KMS-11 (cell line): ENCODE results near the gene DGCR2.
"Not testable (repeated sequence)": the region's sequence is repeated elsewhere in the genome, so short reads cannot be mapped to it uniquely, and the experiment has no call there.

Experiments used
- H2AFZ ChIP-seq: fragments of 200-600 bp; sonication (generic); 2 replicates; pipeline ENCODE4 v1.6.1; 2016; ENCODE audit warnings: antibody characterized with exemption, mixed run types, low read depth
- H3K27ac ChIP-seq: fragments of 200-600 bp; sonication (generic); 2 replicates; pipeline ENCODE4 v1.6.1; 2016; ENCODE audit warnings: mild to moderate bottlenecking, mixed run types
- H3K27me3 ChIP-seq: fragments of 200-600 bp; sonication (generic); 2 replicates; pipeline ENCODE4 v1.6.1; 2017; ENCODE audit warnings: mild to moderate bottlenecking, low read depth, mixed run types, moderate library complexity; ENCODE audit not compliant: insufficient read depth
- H3K36me3 ChIP-seq: fragments of 200-600 bp; sonication (generic); 2 replicates; pipeline ENCODE4 v1.6.1; 2017; ENCODE audit warnings: mild to moderate bottlenecking, mixed run types; ENCODE audit not compliant: insufficient read depth
- H3K4me1 ChIP-seq: fragments of 200-600 bp; sonication (generic); 2 replicates; pipeline ENCODE4 v1.6.1; 2016; ENCODE audit warnings: mild to moderate bottlenecking, low read depth, mixed run types; ENCODE audit not compliant: poor library complexity, severe bottlenecking
- H3K4me2 ChIP-seq: fragments of 200-600 bp; sonication (generic); 2 replicates; pipeline ENCODE4 v1.7.0; 2016; ENCODE audit warnings: mild to moderate bottlenecking, mixed run types
- H3K4me3 ChIP-seq: fragments of 200-600 bp; sonication (generic); IDR thresholded peaks from 2 replicates; pipeline ENCODE4 v1.6.1; 2017; ENCODE audit warnings: low read depth, low read length, mixed read lengths; ENCODE audit not compliant: insufficient read depth
- H3K79me2 ChIP-seq: fragments of 200-600 bp; sonication (generic); 2 replicates; pipeline ENCODE4 v1.6.1; 2016; ENCODE audit warnings: low read depth, mixed run types; ENCODE audit not compliant: insufficient read depth
- H3K9ac ChIP-seq: fragments of 200-600 bp; sonication (generic); 2 replicates; pipeline ENCODE4 v1.6.1; 2016; ENCODE audit warnings: mild to moderate bottlenecking, mixed run types
- H4K20me1 ChIP-seq: fragments of 200-600 bp; sonication (generic); 2 replicates; pipeline ENCODE4 v1.6.1; 2016; ENCODE audit warnings: mild to moderate bottlenecking, mixed run types; ENCODE audit not compliant: insufficient read depth
- CTCF ChIP-seq: fragments of 200-600 bp; sonication (generic); conservative IDR thresholded peaks from 2 replicates; pipeline ENCODE4 v1.6.1; 2017; ENCODE audit warnings: low read depth, mild to moderate bottlenecking, antibody characterized with exemption, low read length, moderate library complexity, mixed read lengths

The DGCR2 gene

DNA sequence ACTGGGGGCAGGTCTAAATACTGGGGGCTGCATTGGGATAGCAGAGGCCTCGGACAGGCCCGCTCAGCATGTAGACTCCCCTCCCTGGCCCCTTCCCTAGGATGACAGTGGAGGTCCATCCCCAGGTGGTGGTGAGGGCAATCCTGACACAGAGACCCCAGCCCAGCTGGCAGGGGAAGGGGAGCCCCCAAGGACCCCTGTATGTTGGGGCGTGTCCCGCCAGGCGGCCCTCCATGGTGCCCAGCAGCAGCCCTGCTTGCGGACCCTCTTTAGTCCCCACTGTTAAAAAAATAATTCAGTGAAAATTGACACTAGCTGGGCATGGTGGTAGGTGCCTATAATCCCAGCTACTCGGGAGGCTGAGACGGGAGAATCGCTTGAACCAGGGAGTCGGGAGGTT is 98.3 kb downstream of the DGCR2 start:
- H3K4me2 ChIP-seq, H2AFZ ChIP-seq, H3K79me2 ChIP-seq, H3K27ac ChIP-seq, H4K20me1 ChIP-seq, H3K4me3 ChIP-seq, H3K9ac ChIP-seq, H3K4me1 ChIP-seq, H3K36me3 ChIP-seq: not testable (repeated sequence)
- H3K27me3 ChIP-seq, result peaks cover 14% of the 10 kb centered on the region; the same call in 1 of the 2 replicates

DNA sequence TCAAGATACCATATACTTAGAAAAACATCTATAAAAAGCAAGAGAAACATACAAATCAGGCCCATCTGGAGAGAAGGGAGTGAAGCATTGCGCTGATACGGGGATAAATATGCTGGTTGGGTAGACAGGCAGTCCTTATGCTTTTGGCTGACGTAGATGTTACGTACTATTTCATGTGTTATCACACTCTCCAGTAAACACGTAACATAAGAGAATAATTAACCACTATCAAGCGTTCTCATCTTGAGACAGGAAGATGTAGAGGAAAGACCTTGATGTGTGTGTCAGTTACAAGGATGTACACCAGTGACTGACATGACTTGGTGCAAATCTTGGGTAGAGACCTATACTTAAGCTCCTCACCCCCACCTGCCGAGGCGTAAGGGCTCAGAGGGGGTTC is 99.5 kb downstream of the DGCR2 start:
- H2AFZ ChIP-seq, result no peak overlapping the region
- H3K27me3 ChIP-seq, result peaks cover 14% of the 10 kb centered on the region; the same call in 1 of the 2 replicates
- no peak overlapping the region for H3K9ac ChIP-seq
- H3K79me2 ChIP-seq, result no peaks in the 10 kb centered on the region
- no peaks in the 10 kb centered on the region for H3K4me1 ChIP-seq
- H3K36me3 ChIP-seq, result no peaks in the 10 kb centered on the region
- no peak overlapping the region for H3K4me2 ChIP-seq
- H3K27ac ChIP-seq, result no peak overlapping the region
- no peak overlapping the region for H3K4me3 ChIP-seq
- no peak for TF ChIP-seq CTCF
- H4K20me1 ChIP-seq, result no peaks in the 10 kb centered on the region

- no peaks in the 10 kb centered on the region for H3K79me2 ChIP-seq
- TF ChIP-seq CTCF, result no peak
- H3K36me3 ChIP-seq, result no peaks in the 10 kb centered on the region
- H4K20me1 ChIP-seq, result no peaks in the 10 kb centered on the region
- H3K9ac ChIP-seq, result no peak overlapping the region
- no peak overlapping the region for H3K27ac ChIP-seq
- peaks cover 12% of the 10 kb centered on the region; the same call in 1 of the 2 replicates for H3K27me3 ChIP-seq
- H3K4me1 ChIP-seq, result no peaks in the 10 kb centered on the region
- H3K4me2 ChIP-seq, result no peak overlapping the region
- H3K4me3 ChIP-seq, result no peak overlapping the region
- no peak overlapping the region for H2AFZ ChIP-seq
These were observed 102.6 kb downstream of the DGCR2 start for GRCh38 chr22:19019679-19020032.

- Histone ChIP-seq H3K27ac (no peak overlapping the region), H3K4me2 (no peak overlapping the region), H3K4me1 (no peaks in the 10 kb centered on the region), H3K27me3 (peaks cover 12% of the 10 kb centered on the region; the same call in 1 of the 2 replicates), H4K20me1 (no peaks in the 10 kb centered on the region), H3K9ac (no peak overlapping the region), H3K4me3 (no peak overlapping the region), H3K79me2 (no peaks in the 10 kb centered on the region), H2AFZ (no peak overlapping the region), H3K36me3 (no peaks in the 10 kb centered on the region)
- TF ChIP-seq CTCF, result no peak
These were observed 103.1 kb downstream of the DGCR2 start for GRCh38 chr22:19019029-19019678.

DNA sequence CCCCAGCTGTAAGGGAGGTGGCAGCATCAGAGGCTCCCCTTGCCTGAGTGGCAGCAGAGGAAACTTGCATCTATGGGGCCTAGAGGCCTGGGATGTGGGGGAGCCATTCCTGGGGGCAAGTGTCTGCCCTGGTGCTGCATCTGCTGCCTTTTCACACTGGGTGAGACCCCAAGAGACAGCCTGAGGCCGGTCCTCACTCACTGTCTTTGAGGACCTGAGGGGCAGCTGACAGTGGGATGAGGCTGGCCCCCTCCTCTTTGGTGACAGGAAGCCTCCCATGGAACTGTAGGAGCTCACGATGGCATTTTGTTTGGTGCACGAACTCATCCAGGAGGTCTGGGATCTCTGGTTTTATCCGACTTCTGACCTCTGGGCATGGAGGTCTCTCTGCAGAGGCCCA is 104.0 kb downstream of the DGCR2 start:
- no peak overlapping the region for H3K9ac ChIP-seq
- H2AFZ ChIP-seq, result no peak overlapping the region
- no peaks in the 10 kb centered on the region for H3K36me3 ChIP-seq
- H3K4me3 ChIP-seq, result no peak overlapping the region
- TF ChIP-seq CTCF, result no peak
- H3K27ac ChIP-seq, result no peak overlapping the region
- H3K27me3 ChIP-seq, result peaks cover 12% of the 10 kb centered on the region; the same call in 1 of the 2 replicates
- H3K4me1 ChIP-seq, result no peaks in the 10 kb centered on the region
- no peaks in the 10 kb centered on the region for H3K79me2 ChIP-seq
- no peaks in the 10 kb centered on the region for H4K20me1 ChIP-seq
- H3K4me2 ChIP-seq, result no peak overlapping the region
